Stomach (tissue), 9 donors: ENCODE measurements around the gene GFM1. TPM values are rescaled to one million over a fixed set of nuclear protein-coding genes. Genes with fewer than 3 reads are reported as not detected.

Source experiments
- DNase-seq, 2 donors: peaks; one replicate each; pipeline versions ENCODE4 v3.0.0 to v3.0.0-alpha.2; 2013 to 2019
- H3K27ac ChIP-seq, 5 donors: fragments of 200-600 bp in 4 of 5; sonication (generic) in 4 of 5; one replicate each; pipeline ENCODE4 v1.5.1; 2013 to 2019; ENCODE audit warnings: mild to moderate bottlenecking in 1 of 5, moderate library complexity in 1 of 5
- H3K27me3 ChIP-seq, 3 donors: fragments of 200-600 bp; sonication (generic); one replicate each; pipeline ENCODE4 v1.5.1; 2017 to 2019; ENCODE audit warnings: mixed run types in 1 of 3
- H3K36me3 ChIP-seq, 4 donors: fragments of 200-600 bp; sonication (generic); 1 replicate in 3 of 4; 2 replicates in 1 of 4; pipeline ENCODE4 v1.5.1; 2016 to 2019
- H3K4me1 ChIP-seq, 4 donors: fragments of 200-600 bp; sonication (generic); one replicate each; pipeline ENCODE4 v1.5.1; 2016 to 2019
- H3K4me3 ChIP-seq, 4 donors: fragments of 200-600 bp; sonication (generic) in 3 of 4; one replicate each; pipeline ENCODE4 v1.5.1; 2016 to 2019; ENCODE audit warnings: mild to moderate bottlenecking in 1 of 4
- H3K9me3 ChIP-seq, 4 donors: fragments of 200-600 bp; sonication (generic); one replicate each; pipeline ENCODE4 v1.5.1; 2016 to 2019
- CTCF ChIP-seq, 7 experiments: fragments of 450-650 bp in 4 of 7; fragments of 200-600 bp in 3 of 7; sonication (generic) in 3 of 7; IDR thresholded peaks; one replicate each; pipeline ENCODE4 v1.5.1; 2016 to 2019; ENCODE audit warnings: antibody characterized with exemption in 7 of 7, control low read depth in 2 of 7, mild to moderate bottlenecking in 1 of 7
- EP300 ChIP-seq: sonication (generic); formaldehyde crosslinking; IDR thresholded peaks from one replicate; pipeline ENCODE4 v1.6.1; 2017; ENCODE audit warnings: antibody characterized with exemption
- POLR2A ChIP-seq, 4 donors: fragments of 450-650 bp; IDR thresholded peaks; one replicate each; pipeline ENCODE4 v1.6.1; 2016; ENCODE audit warnings: antibody characterized with exemption in 4 of 4, control low read depth in 2 of 4, mild to moderate bottlenecking in 1 of 4, moderate library complexity in 1 of 4
- POLR2AphosphoS5 ChIP-seq, 3 donors: sonication (generic); formaldehyde crosslinking; IDR thresholded peaks; one replicate each; pipeline ENCODE4 v1.6.1; 2016; ENCODE audit warnings: antibody characterized with exemption in 3 of 3
- WGBS, 5 donors: extraction: QIAGEN DNeasy Blood & Tissue Kit in 3 of 5; methylation state at CpG; one replicate each; pipeline versions ENCODE4 v1.1.5 to v1.1.7; 2013 to 2018; 5-methylcytosine and 5-hydroxymethylcytosine counted together
- intact Hi-C: fragments of 100-400 bp; cut with DNase I; formaldehyde crosslinking; loops from one replicate; pipeline ENCODE4 v1.15.1; 2023; ENCODE audit warnings: low total_unique reads
- polyA plus RNA-seq, 3 donors: library from polyadenylated mRNA; stranded (reverse); fragments of 200-250 nt; gene quantifications; one replicate each; pipeline ENCODE4 v1.2.3, GENCODE V29; 2013
- total RNA-seq, 5 donors: library from RNA; depleted of rRNA; stranded (reverse); fragments of >200 nt; gene quantifications; one replicate each; pipeline versions ENCODE4 v1.1.0 to v1.2.3, GENCODE V29; 2014 to 2016
- donor health status: healthy with polysubstance abuse.
- donor health status: Bipolar disorder and iron deficiency.
- donor health status: healthy.

GFM1 gene
- total and polyA plus RNA-seq, 8 donors: 8.5 to 91.4 (median 23.6) TPM

GRCh38 chr3:158728851-158729250, 84.5 kb downstream of the GFM1 start:
- intact Hi-C loops: loop anchor here (5.0 to 10.0 kb wide), 2 partner anchors 58 to 64 kb away; no protein-coding TSS in a partner anchor
- Histone ChIP-seq H3K4me3 (no peak overlapping the region), H3K27ac (no peak overlapping the region), H3K4me1 (peaks cover 20 to 70% (median 35%) of the 10 kb centered on the region in 4 donors), H3K27me3 (no peaks in the 10 kb centered on the region), H3K9me3 (no peaks in the 10 kb centered on the region), H3K36me3 (no peaks in the 10 kb centered on the region)
- TF ChIP-seq CTCF (IDR thresholded peaks at IDR 0.05) (no peak), POLR2AphosphoS5 (IDR thresholded peaks at IDR 0.05) (no peak), EP300 (no peak), POLR2A (IDR thresholded peaks at IDR 0.05) (no peak)
- DNase-seq: no peak

- WGBS, 5 donors: 54 to 83% (median 65%) methylated on average over 14 of the region's 14 CpGs
- TF ChIP-seq CTCF (IDR thresholded peaks at IDR 0.05): no peak
- TF ChIP-seq EP300: no peak
- no peak for TF ChIP-seq POLR2AphosphoS5 (IDR thresholded peaks at IDR 0.05)
- no peak for TF ChIP-seq POLR2A (IDR thresholded peaks at IDR 0.05)
- peak overlapping the region; percentile 68 to 83 (median 70) for H3K4me3 ChIP-seq
- H3K27ac ChIP-seq: peak overlapping the region in 4 of 5 donors; percentile 73 to 81 (median 80)
- no peaks in the 10 kb centered on the region for H3K27me3 ChIP-seq
- intact Hi-C loops: no loop called here
- peaks cover 20 to 45% (median 27%) of the 10 kb centered on the region in 4 donors for H3K4me1 ChIP-seq
- peaks cover 0 to 13% (median 0%) of the 10 kb centered on the region in 4 donors for H3K36me3 ChIP-seq
- peaks cover 0 to 12% (median 4%) of the 10 kb centered on the region in 4 donors for H3K9me3 ChIP-seq
- DNase-seq: peak in 1 of 2 donors; percentile 26
Measured at GRCh38 chr3:158731486-158731885, 87.2 kb downstream of the GFM1 start.

GRCh38 chr3:158731938-158732855, 87.9 kb downstream of the GFM1 start, which contains the start of gene RARRES1:
Gene RARRES1 (minus strand): TSS chr3:158732457. CDS start chr3:158732415, 42 bp downstream.
- intact Hi-C loops: no loop called here
- H3K9me3 ChIP-seq: peaks cover 0 to 12% (median 4%) of the 10 kb centered on the region in 4 donors
- peaks cover 20 to 38% (median 26%) of the 10 kb centered on the region in 4 donors for H3K4me1 ChIP-seq
- peak within 1 kb of the TSS; percentile 68 to 83 (median 70) for H3K4me3 ChIP-seq
- H3K27ac ChIP-seq: peak within 1 kb of the TSS; percentile 23 to 81 (median 80)
- peak; percentile 70 to 88 for DNase-seq
- no peaks in the 10 kb centered on the region for H3K27me3 ChIP-seq
- TF ChIP-seq POLR2AphosphoS5 (IDR thresholded peaks at IDR 0.05) (peak in 1 of 3 donors; percentile 41), CTCF (IDR thresholded peaks at IDR 0.05) (no peak)
- peaks cover 0 to 13% (median 0%) of the 10 kb centered on the region in 4 donors for H3K36me3 ChIP-seq
- 1 to 17% (median 2%) methylated on average over 32 to 101 of the region's 101 CpGs for WGBS, 5 donors

GRCh38 chr3:158732856-158733200, 88.5 kb downstream of the GFM1 start:
- H3K4me1 ChIP-seq: peaks cover 14 to 32% (median 23%) of the 10 kb centered on the region in 4 donors
- H3K4me3 ChIP-seq: peak overlapping the region; percentile 68 to 83 (median 70)
- H3K9me3 ChIP-seq: peaks cover 0 to 12% (median 4%) of the 10 kb centered on the region in 4 donors
- 44 to 62% (median 52%) methylated on average over 15 of the region's 15 CpGs for WGBS, 5 donors
- TF ChIP-seq CTCF (IDR thresholded peaks at IDR 0.05): no peak
- no peak for TF ChIP-seq POLR2AphosphoS5 (IDR thresholded peaks at IDR 0.05)
- TF ChIP-seq POLR2A (IDR thresholded peaks at IDR 0.05): no peak
- TF ChIP-seq EP300: no peak
- H3K36me3 ChIP-seq: peaks cover 0 to 15% (median 0%) of the 10 kb centered on the region in 4 donors
- no peak for DNase-seq
- H3K27me3 ChIP-seq: no peaks in the 10 kb centered on the region
- intact Hi-C loops: no loop called here
- H3K27ac ChIP-seq: peak overlapping the region in 4 of 5 donors; percentile 73 to 81 (median 80)
